Ovary (tissue), 3 donors: Measurements from ENCODE around the gene ANKRD34C.

Experiments used
- EP300 ChIP-seq: sonication (generic); formaldehyde crosslinking; IDR thresholded peaks from one replicate; pipeline ENCODE4 v1.6.1; 2017; ENCODE audit warnings: antibody characterized with exemption
- POLR2A ChIP-seq: fragments of 450-650 bp; IDR thresholded peaks from one replicate; pipeline ENCODE4 v1.6.1; 2017; ENCODE audit warnings: antibody characterized with exemption, mild to moderate bottlenecking, moderate library complexity
- TF ChIP-seq, protein P1 (sequence below), 3 donors: fragments of 450-650 bp in 2 of 3; fragments of 200-600 bp in 1 of 3; IDR thresholded peaks; one replicate each; pipeline versions ENCODE4 v1.5.1 to v1.8.0; 2016 to 2022; ENCODE audit warnings: antibody characterized with exemption in 3 of 3, mild to moderate bottlenecking in 1 of 3
- donor health status: DM: no; HTN: no; CAD: no.

DNA sequence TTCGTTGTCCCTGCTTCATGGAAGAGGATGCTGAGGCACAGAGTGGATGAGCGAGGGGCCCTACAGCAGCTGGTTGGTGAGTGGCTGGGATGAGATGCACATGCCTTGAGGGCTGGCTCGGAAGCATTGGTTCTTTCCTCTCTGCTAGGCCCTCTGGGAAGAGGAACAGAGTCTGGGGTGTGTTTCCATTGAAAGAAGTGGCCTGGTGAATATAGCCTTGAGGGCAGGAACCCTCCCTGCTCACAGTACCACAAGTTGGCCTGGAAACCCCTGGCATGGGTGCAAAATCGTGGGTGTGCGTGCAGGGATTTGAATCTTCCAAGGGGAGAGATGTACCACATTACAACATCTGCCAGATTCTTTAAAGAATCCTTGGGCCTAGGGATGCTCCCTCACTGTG, 37.6 kb upstream of the ANKRD34C start:
- TF ChIP-seq, protein P1, sequence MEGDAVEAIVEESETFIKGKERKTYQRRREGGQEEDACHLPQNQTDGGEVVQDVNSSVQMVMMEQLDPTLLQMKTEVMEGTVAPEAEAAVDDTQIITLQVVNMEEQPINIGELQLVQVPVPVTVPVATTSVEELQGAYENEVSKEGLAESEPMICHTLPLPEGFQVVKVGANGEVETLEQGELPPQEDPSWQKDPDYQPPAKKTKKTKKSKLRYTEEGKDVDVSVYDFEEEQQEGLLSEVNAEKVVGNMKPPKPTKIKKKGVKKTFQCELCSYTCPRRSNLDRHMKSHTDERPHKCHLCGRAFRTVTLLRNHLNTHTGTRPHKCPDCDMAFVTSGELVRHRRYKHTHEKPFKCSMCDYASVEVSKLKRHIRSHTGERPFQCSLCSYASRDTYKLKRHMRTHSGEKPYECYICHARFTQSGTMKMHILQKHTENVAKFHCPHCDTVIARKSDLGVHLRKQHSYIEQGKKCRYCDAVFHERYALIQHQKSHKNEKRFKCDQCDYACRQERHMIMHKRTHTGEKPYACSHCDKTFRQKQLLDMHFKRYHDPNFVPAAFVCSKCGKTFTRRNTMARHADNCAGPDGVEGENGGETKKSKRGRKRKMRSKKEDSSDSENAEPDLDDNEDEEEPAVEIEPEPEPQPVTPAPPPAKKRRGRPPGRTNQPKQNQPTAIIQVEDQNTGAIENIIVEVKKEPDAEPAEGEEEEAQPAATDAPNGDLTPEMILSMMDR (IDR thresholded peaks at IDR 0.05): no peak
- no peak for TF ChIP-seq POLR2A
- TF ChIP-seq EP300: no peak
